GM12878 (cell line): ENCODE measurements around the gene PHKG2. TPM values are rescaled to one million over a fixed set of nuclear protein-coding genes. Genes with fewer than 3 reads are reported as not detected.
A peak's percentile ranks its signal among the peaks of the same experiment; 100 is the strongest.

Experiments
- ATAC-seq: fragments of 200-7000 bp; cut with Tn5 transposase; 3 replicates; pipeline ENCODE4 v1.9.1; 2020; ENCODE audit warnings: mild to moderate bottlenecking, moderate library complexity
- BruUV-seq: library from RNA; stranded (reverse); fragments of 400-500 nt; replicated peaks from 2 replicates; lab custom pipeline; 2021; lab: Mats Ljungman, UMichigan
- CTCF ChIA-PET: fragments of 300-600 bp; sonication (Branson Sonifier 250); formaldehyde crosslinking; extraction: SDS; loops from one replicate; lab custom pipeline; 2021; ENCODE audit warnings: inconsistent platforms; lab: Yijun Ruan, JAX
- POLR2A ChIA-PET: fragments of 350-600 bp; formaldehyde crosslinking; extraction: SDS; loops from one replicate; lab custom pipeline; 2021; ENCODE audit warnings: inconsistent platforms; lab: Charles Lee
- RAD21 ChIA-PET: fragments of 300-600 bp; sonication (Branson Sonifier 250); formaldehyde crosslinking; loops from one replicate; lab custom pipeline; 2023; ENCODE audit warnings: antibody characterized with exemption; ENCODE audit not compliant: unreplicated experiment; lab: Charles Lee
- SMC1A ChIA-PET: fragments of 300-600 bp; sonication (Branson Sonifier 250); formaldehyde crosslinking; loops from one replicate; lab custom pipeline; 2023; ENCODE audit not compliant: unreplicated experiment, uncharacterized antibody; lab: Charles Lee
- DNase-seq: peaks from one replicate; pipeline ENCODE4 v3.0.0-alpha.2; 2011; ENCODE audit warnings: low read depth, low spot score
- FAIRE-seq: peaks from 3 replicates; lab custom pipeline; 2011; peaks lifted over from hg19 to GRCh38; lab: Jason Lieb, UNC
- H2AFZ ChIP-seq: 2 replicates; pipeline ENCODE4 v1.6.0; 2011; ENCODE audit warnings: low read depth, low read length, control low read depth; ENCODE audit not compliant: control insufficient read depth
- H3K27ac ChIP-seq: 2 replicates; pipeline ENCODE4 v1.5.1; 2011; ENCODE audit warnings: control low read depth; ENCODE audit not compliant: control insufficient read depth, insufficient read depth
- H3K27me3 ChIP-seq, 2 experiments: replicated peaks in 1 of 2; 2 replicates each; pipeline versions ENCODE4 v1.6.0 to v1.6.1; 2011; ENCODE audit warnings: low read length in 1 of 2; ENCODE audit not compliant: control insufficient read depth in 2 of 2, insufficient read depth in 2 of 2
- H3K36me3 ChIP-seq, 2 experiments: 2 replicates each; pipeline ENCODE4 v1.5.1; 2011; ENCODE audit warnings: low read length in 1 of 2; ENCODE audit not compliant: control insufficient read depth in 2 of 2, insufficient read depth in 2 of 2
- H3K4me1 ChIP-seq: 2 replicates; pipeline ENCODE4 v1.6.1; 2011; ENCODE audit warnings: mild to moderate bottlenecking, low read length, moderate library complexity, mixed read lengths; ENCODE audit not compliant: control insufficient read depth, insufficient read depth
- H3K4me2 ChIP-seq: 2 replicates; pipeline ENCODE4 v1.6.0; 2011; ENCODE audit warnings: control low read depth; ENCODE audit not compliant: control insufficient read depth, insufficient read depth
- H3K4me3 ChIP-seq: fragments of 200-600 bp; sonication (generic); 2 replicates; pipeline ENCODE4 v1.5.1; 2016
- H3K79me2 ChIP-seq: 2 replicates; pipeline ENCODE4 v1.6.0; 2011; ENCODE audit warnings: low read length; ENCODE audit not compliant: control insufficient read depth, insufficient read depth
- H3K9ac ChIP-seq: 2 replicates; pipeline ENCODE4 v1.8.0; 2011; ENCODE audit warnings: low read length, control low read depth, mixed read lengths; ENCODE audit not compliant: control insufficient read depth, insufficient read depth
- H3K9me3 ChIP-seq: replicated peaks from 3 replicates; pipeline ENCODE4 v1.5.1; 2011; ENCODE audit warnings: mild to moderate bottlenecking, low read length; ENCODE audit not compliant: control insufficient read depth, insufficient read depth
- H4K20me1 ChIP-seq: 2 replicates; pipeline ENCODE4 v1.6.0; 2011; ENCODE audit not compliant: control insufficient read depth, insufficient read depth
- ASH2L ChIP-seq: fragments of 300-600, 200-600 bp; sonication (generic); IDR thresholded peaks from 2 replicates; pipeline ENCODE4 v1.6.1; 2017; ENCODE audit warnings: low read depth, mild to moderate bottlenecking, borderline replicate concordance
- ATF3 ChIP-seq: IDR thresholded peaks from 2 replicates; pipeline ENCODE4 v1.6.1; 2011; ENCODE audit warnings: low read depth, mild to moderate bottlenecking, low read length, moderate library complexity, borderline replicate concordance; ENCODE audit errors: extremely low read depth
- BMI1 ChIP-seq: fragments of 450-650 bp; IDR thresholded peaks from 2 replicates; pipeline ENCODE4 v1.6.1; 2016; ENCODE audit warnings: mild to moderate bottlenecking, moderate library complexity, borderline replicate concordance
- ETV6 ChIP-seq, 2 experiments: fragments of 450-650 bp in 1 of 2; IDR thresholded peaks in 1 of 2; conservative IDR thresholded peaks in 1 of 2; 2 replicates each; pipeline ENCODE4 v1.6.1; 2014; ENCODE audit warnings: antibody characterized with exemption in 1 of 2, borderline replicate concordance in 1 of 2, low read depth in 1 of 2, mild to moderate bottlenecking in 1 of 2, moderate library complexity in 1 of 2
- EZH2 ChIP-seq: IDR thresholded peaks from 2 replicates; pipeline ENCODE4 v1.6.1; 2012; ENCODE audit warnings: low read depth, mild to moderate bottlenecking, control low read depth, inconsistent platforms, low read length, borderline replicate concordance; ENCODE audit not compliant: control insufficient read depth
- IKZF2 ChIP-seq, 2 experiments: fragments of 450-650 bp; IDR thresholded peaks; 2 replicates each; pipeline ENCODE4 v1.6.1; 2017; ENCODE audit warnings: mild to moderate bottlenecking in 2 of 2, moderate library complexity in 2 of 2
- LARP7 ChIP-seq: fragments of 450-650 bp; IDR thresholded peaks from 2 replicates; pipeline ENCODE4 v1.6.1; 2017; ENCODE audit warnings: mild to moderate bottlenecking
- MTA2 ChIP-seq: fragments of 450-650 bp; IDR thresholded peaks from 2 replicates; pipeline ENCODE4 v1.6.1; 2016; ENCODE audit warnings: low read depth, mild to moderate bottlenecking, moderate library complexity
- NBN ChIP-seq: fragments of 450-650 bp; IDR thresholded peaks from 2 replicates; pipeline ENCODE4 v1.6.1; 2016
- PAX5 ChIP-seq: IDR thresholded peaks from 2 replicates; pipeline ENCODE4 v1.6.1; 2011; ENCODE audit warnings: low read depth, low read length, borderline replicate concordance
- PBX3 ChIP-seq: IDR thresholded peaks from 2 replicates; pipeline ENCODE4 v1.6.1; 2011; ENCODE audit warnings: mild to moderate bottlenecking, low read depth, low read length, moderate library complexity; ENCODE audit not compliant: insufficient replicate concordance
- POLR2A ChIP-seq: IDR thresholded peaks from 2 replicates; pipeline ENCODE4 v1.6.1; 2011; ENCODE audit warnings: low read depth, mild to moderate bottlenecking, low read length
- RELA ChIP-seq: fragments of 450-650 bp; IDR thresholded peaks from 2 replicates; pipeline ENCODE4 v1.8.0; 2014; ENCODE audit warnings: borderline replicate concordance; ENCODE audit not compliant: partially characterized antibody
- STAT3 ChIP-seq: IDR thresholded peaks from 2 replicates; pipeline ENCODE4 v1.6.1; 2011; ENCODE audit warnings: low read depth, low read length, improper control_type of control experiment
- TAF1 ChIP-seq: IDR thresholded peaks from 2 replicates; pipeline ENCODE4 v1.6.1; 2011; ENCODE audit warnings: mild to moderate bottlenecking, low read depth, low read length, borderline replicate concordance
- WGBS: methylation state at CpG from one replicate; pipeline ENCODE4 v1.1.6; 2016; ENCODE audit warnings: low lambda C conversion rate; ENCODE audit not compliant: insufficient replicate concordance, insufficient coverage; ENCODE audit errors: missing lambda C conversion rate; 5-methylcytosine and 5-hydroxymethylcytosine counted together
- in situ Hi-C: fragments of 300-500 bp; cut with MboI; formaldehyde crosslinking; loops from 9 replicates; pipeline ENCODE4 v1.14.3; 2018; ENCODE audit warnings: mixed read lengths
- intact Hi-C: fragments of 100-400 bp; cut with micrococcal nuclease; formaldehyde crosslinking; loops from one replicate; pipeline ENCODE4 v1.14.2; 2022; ENCODE audit not compliant: unreplicated experiment
- polyA plus RNA-seq, 11 experiments: library from polyadenylated mRNA; depleted of rRNA in 4 of 11; unstranded in 6 of 11; stranded (reverse) in 5 of 11; fragments of >200 nt; fragmentation: Nextera tagmentation in 4 of 11; fragmentation: Illumina TruSeq in 1 of 11; extraction: Ambion mirVana in 4 of 11; extraction: Trizol in 1 of 11; gene quantifications; 1 replicate in 1 of 11; 2 replicates in 10 of 11; pipeline versions ENCODE4 v1.2.1 to v1.2.3, GENCODE V29; 2011 to 2016; ENCODE audit warnings: inconsistent platforms in 2 of 11, missing spikeins in 2 of 11, low read depth in 1 of 11
- total RNA-seq, 4 experiments: library from RNA; depleted of rRNA in 3 of 4; stranded (reverse); fragments of >200 nt in 3 of 4; fragmentation: Illumina TruSeq in 1 of 4; extraction: Trizol in 1 of 4; gene quantifications; 2 replicates each; pipeline versions ENCODE4 v1.2.1 to v1.2.3, GENCODE V29; 2013 to 2021

Gene PHKG2
- total and polyA plus RNA-seq, 10 of the 15 experiments (the other 5 are each of a cell fraction or from before 2014, with no cell fraction given), result 5.2 to 50.1 (median 37.2) TPM

- FAIRE-seq, result no peak
- intact Hi-C loops, result no loop called here
- Histone ChIP-seq H3K27ac (no peak overlapping the region), H3K9me3 (no peaks in the 10 kb centered on the region), H3K79me2 (peaks cover 2% of the 10 kb centered on the region; the same call in 1 of the 2 replicates), H3K4me1 (no peaks in the 10 kb centered on the region), H4K20me1 (no peaks in the 10 kb centered on the region), H3K9ac (no peak overlapping the region), H3K36me3 (peaks cover 0 to 1% of the 10 kb centered on the region in 2 experiments; a peak in 2 of 4 replicates), H3K4me3 (no peak overlapping the region), H3K27me3 (no peaks in the 10 kb centered on the region), H3K4me2 (no peak overlapping the region), H2AFZ (no peak overlapping the region)
- ChIA-PET CTCF (interaction anchor here (0.9 to 1.1 kb wide), 2 partner anchors 35 to 175 kb away, joined by 3 to 4 read pairs; no protein-coding TSS in a partner anchor), POLR2A (no interaction called here), RAD21 (no interaction called here), SMC1A (no interaction called here)
- ATAC-seq, result no peak
- no TSS peak for BruUV-seq
- no peak for DNase-seq
- WGBS, result 78% methylated on average over 14 of the region's 14 CpGs
- TF ChIP-seq POLR2A (peak; percentile 36; the same call in 1 of the 2 replicates), EZH2 (no peak)
- in situ Hi-C loops, result no loop called here
These were observed 30.5 kb downstream of the PHKG2 start for GRCh38 chr16:30778549-30779244.

GRCh38 chr16:30779596-30779995, 31.4 kb downstream of the PHKG2 start:
- POLR2A ChIA-PET, result no interaction called here
- Histone ChIP-seq H3K4me2 (no peak overlapping the region), H3K79me2 (peaks cover 2% of the 10 kb centered on the region; the same call in 1 of the 2 replicates), H4K20me1 (no peaks in the 10 kb centered on the region), H3K27me3 (no peaks in the 10 kb centered on the region), H3K9ac (no peak overlapping the region), H3K36me3 (no peaks in the 10 kb centered on the region), H3K4me1 (no peaks in the 10 kb centered on the region), H2AFZ (no peak overlapping the region), H3K4me3 (no peak overlapping the region), H3K9me3 (no peaks in the 10 kb centered on the region), H3K27ac (no peak overlapping the region)
- in situ Hi-C loops, result no loop called here
- ATAC-seq (no peak), FAIRE-seq (no peak), DNase-seq (no peak)
- intact Hi-C loops, result no loop called here
- no TSS peak for BruUV-seq
- 49% methylated on average over 6 of the region's 6 CpGs for WGBS
- CTCF ChIA-PET, result interaction anchor here (0.6 kb wide), 1 partner anchor 70 kb away, joined by 3 read pairs; no protein-coding TSS in a partner anchor
- no peak for TF ChIP-seq NBN
- TF ChIP-seq PAX5, result no peak
- TF ChIP-seq ATF3, result no peak
- no peak for TF ChIP-seq MTA2
- TF ChIP-seq BMI1, result no peak
- TF ChIP-seq LARP7, result no peak
- TF ChIP-seq RELA, result no peak
- no peak for TF ChIP-seq ETV6 (conservative IDR thresholded peaks at IDR 0.05 in 1 of 2, IDR thresholded peaks at IDR 0.05 in 1 of 2; ENCODE audit: borderline replicate concordance in 1 of 2, low read depth in 1 of 2)
- no peak for TF ChIP-seq IKZF2 (IDR thresholded peaks at IDR 0.05)
- TF ChIP-seq PBX3, result no peak
- no peak for TF ChIP-seq ASH2L
- TF ChIP-seq STAT3, result no peak
- TF ChIP-seq TAF1, result no peak
- SMC1A ChIA-PET, result no interaction called here
- RAD21 ChIA-PET, result no interaction called here
